GM21825 (cell line): ENCODE measurements around the gene CTNND1.
A peak's percentile ranks its signal among the peaks of the same experiment; 100 is the strongest.
"Not testable (repeated sequence)": the region's sequence is repeated elsewhere in the genome, so short reads cannot be mapped to it uniquely, and the experiment has no call there.

ENCODE experiments used
- ATAC-seq: cut with Tn5 transposase; IDR thresholded peaks from one replicate; pipeline ENCODE4 v1.9.1; 2021; ENCODE audit warnings: mild to moderate bottlenecking, moderate library complexity; ENCODE audit not compliant: unreplicated experiment

CTNND1 gene

GRCh38 chr11:57761301-57762234 lies at the start of gene CTNND1:
Gene CTNND1, plus strand, starts transcription at chr11:57761802. Its CDS starts 29,677 bp downstream, at chr11:57791479.
- peak; percentile 95 for ATAC-seq

- ATAC-seq: peak; percentile 93
These were observed 49.1 kb upstream of the CTNND1 start, which contains the start of gene TMX2 for GRCh38 chr11:57712256-57713150. Gene TMX2, plus strand, starts transcription at chr11:57712593. Its CDS starts 26 bp downstream, at chr11:57712619.

GRCh38 chr11:57713835-57714234 lies 47.8 kb upstream of the CTNND1 start:
- no peak for ATAC-seq

- ATAC-seq: not testable (repeated sequence)
These were observed 44.9 kb upstream of the CTNND1 start for GRCh38 chr11:57716726-57717125.

- no peak for ATAC-seq
These were observed 34.4 kb upstream of the CTNND1 start for GRCh38 chr11:57727185-57727584.

GRCh38 chr11:57728829-57729228 lies 32.8 kb upstream of the CTNND1 start:
- no peak for ATAC-seq

- no peak for ATAC-seq
These were observed 32.1 kb upstream of the CTNND1 start for GRCh38 chr11:57729479-57729878.

GRCh38 chr11:57732661-57733060 lies 28.9 kb upstream of the CTNND1 start:
- ATAC-seq: no peak

- ATAC-seq: no peak
These were observed 25.8 kb upstream of the CTNND1 start for GRCh38 chr11:57735619-57736298.

GRCh38 chr11:57741132-57742086 lies 20.2 kb upstream of the CTNND1 start, which contains the start of gene SELENOH:
Gene SELENOH, plus strand, starts transcription at chr11:57741491. Its CDS starts 105 bp downstream, at chr11:57741596.
- ATAC-seq: peak; percentile 91

- no peak for ATAC-seq
These were observed 19.5 kb upstream of the CTNND1 start for GRCh38 chr11:57742087-57742452.

GRCh38 chr11:57744357-57744756 lies 17.2 kb upstream of the CTNND1 start:
- no peak for ATAC-seq

GRCh38 chr11:57745206-57745605 lies 16.4 kb upstream of the CTNND1 start:
- no peak for ATAC-seq

- no peak for ATAC-seq
These were observed 14.7 kb upstream of the CTNND1 start for GRCh38 chr11:57746920-57747319.

GRCh38 chr11:57751176-57751575 lies 10.4 kb upstream of the CTNND1 start:
- ATAC-seq: no peak

GRCh38 chr11:57751676-57752253 lies 9.8 kb upstream of the CTNND1 start, which contains the start of gene BTBD18:
Gene BTBD18, minus strand, starts transcription at chr11:57751819. Its CDS starts 631 bp downstream, at chr11:57751188.
- ATAC-seq: no peak

GRCh38 chr11:57752954-57753353 lies 8.6 kb upstream of the CTNND1 start:
- ATAC-seq: no peak

- ATAC-seq: no peak
These were observed 3.4 kb upstream of the CTNND1 start for GRCh38 chr11:57758174-57758573.

- no peak for ATAC-seq
These were observed 746 bp downstream of the CTNND1 start for GRCh38 chr11:57762235-57762861.
